B cell (primary cell): ENCODE results near the gene EFHD2. TPM values are rescaled to one million over a fixed set of nuclear protein-coding genes. Genes with fewer than 3 reads are reported as not detected.

Experiments used
- ATAC-seq: fragments of 200-7000 bp; cut with Tn5 transposase; one replicate; pipeline ENCODE4 v1.10.0; 2021; ENCODE audit warnings: low read depth, mild to moderate bottlenecking, moderate number of reproducible peaks, moderate library complexity
- CTCF ChIA-PET: fragments of 350-600 bp; sonication (Branson Sonifier 250); formaldehyde crosslinking; loops from one replicate; lab custom pipeline; 2021; ENCODE audit warnings: antibody characterized with exemption, inconsistent platforms; lab: Charles Lee
- POLR2A ChIA-PET: fragments of 350-600 bp; sonication (Branson Sonifier 250); formaldehyde crosslinking; loops from one replicate; lab custom pipeline; 2021; ENCODE audit warnings: antibody characterized with exemption; lab: Charles Lee
- DNase-seq: peaks from one replicate; pipeline ENCODE4 v3.0.0; 2013
- H2AFZ ChIP-seq: 2 replicates; pipeline ENCODE4 v1.6.1; 2012; ENCODE audit warnings: mild to moderate bottlenecking, low read depth, low read length; ENCODE audit not compliant: insufficient read depth, poor library complexity, severe bottlenecking
- H3K27ac ChIP-seq, 2 donors: 1 replicate in 1 of 2; 2 replicates in 1 of 2; pipeline ENCODE4 v1.5.1; 2012 to 2013; ENCODE audit warnings: low read length in 2 of 2, mild to moderate bottlenecking in 2 of 2, moderate library complexity in 1 of 2
- H3K27me3 ChIP-seq, 4 experiments: fragments of 200-600 bp in 1 of 4; sonication (generic) in 1 of 4; replicated peaks in 1 of 4; 1 replicate in 2 of 4; 2 replicates in 2 of 4; pipeline versions ENCODE4 v1.6.1 to v1.7.0; 2013 to 2016; ENCODE audit warnings: low read length in 3 of 4, mild to moderate bottlenecking in 2 of 4, mixed read lengths in 1 of 4, moderate library complexity in 1 of 4; ENCODE audit not compliant: insufficient read depth in 4 of 4, control insufficient read depth in 3 of 4; ENCODE audit errors: control extremely low read depth in 1 of 4
- H3K36me3 ChIP-seq, 2 experiments: replicated peaks in 1 of 2; 1 replicate in 1 of 2; 2 replicates in 1 of 2; pipeline versions ENCODE4 v1.6.1 to v1.7.1; 2013; ENCODE audit warnings: low read length in 1 of 2; ENCODE audit not compliant: insufficient read depth in 2 of 2, control insufficient read depth in 1 of 2; ENCODE audit errors: control extremely low read depth in 1 of 2, extremely low read depth in 1 of 2
- H3K4me1 ChIP-seq, 2 donors: fragments of 200-600 bp in 1 of 2; sonication (generic) in 1 of 2; 1 replicate in 1 of 2; 2 replicates in 1 of 2; pipeline versions ENCODE4 v1.5.1 to v1.6.1; 2013 to 2017; ENCODE audit warnings: low read length in 2 of 2; ENCODE audit not compliant: control insufficient read depth in 2 of 2, insufficient read depth in 2 of 2
- H3K4me2 ChIP-seq: replicated peaks from 2 replicates; pipeline ENCODE3; 2012; ENCODE audit warnings: mild to moderate bottlenecking, low read depth, low read length; ENCODE audit not compliant: poor library complexity, severe bottlenecking
- H3K4me3 ChIP-seq, 5 experiments: fragments of 200-600 bp in 1 of 5; sonication (generic) in 1 of 5; 1 replicate in 3 of 5; 2 replicates in 2 of 5; pipeline versions ENCODE4 v1.5.1 to v1.7.0; 2011 to 2016; ENCODE audit warnings: low read length in 4 of 5, mild to moderate bottlenecking in 4 of 5, low read depth in 2 of 5, control low read depth in 1 of 5, moderate library complexity in 1 of 5; ENCODE audit not compliant: insufficient read depth in 1 of 5; ENCODE audit errors: control extremely low read depth in 1 of 5, extremely low read depth in 1 of 5
- H3K79me2 ChIP-seq: fragments of 200-600 bp; sonication (generic); one replicate; pipeline ENCODE4 v1.6.0; 2016; ENCODE audit warnings: low read length; ENCODE audit not compliant: control insufficient read depth, insufficient read depth
- H3K9ac ChIP-seq: fragments of 200-600 bp; sonication (generic); 2 replicates; pipeline ENCODE4 v1.6.1; 2017; ENCODE audit warnings: mild to moderate bottlenecking, low read length, moderate library complexity
- H3K9me3 ChIP-seq, 3 donors: one replicate each; pipeline versions ENCODE4 v1.6.1 to v1.7.1; 2013; ENCODE audit warnings: low read length in 2 of 3; ENCODE audit not compliant: control insufficient read depth in 2 of 3, insufficient read depth in 1 of 3; ENCODE audit errors: control extremely low read depth in 1 of 3
- H4K20me1 ChIP-seq: 2 replicates; pipeline ENCODE4 v1.6.0; 2012; ENCODE audit warnings: mild to moderate bottlenecking, low read length; ENCODE audit not compliant: insufficient read depth, control insufficient read depth, poor library complexity, severe bottlenecking
- H3K27ac Mint-ChIP-seq: one replicate; pipeline ENCODE4 v1.8.0; 2021; ENCODE audit warnings: mixed read lengths
- H3K27me3 Mint-ChIP-seq: one replicate; pipeline ENCODE4 v1.8.0; 2021; ENCODE audit warnings: mixed read lengths
- H3K4me1 Mint-ChIP-seq: one replicate; pipeline ENCODE4 v1.8.0; 2021; ENCODE audit warnings: mixed read lengths
- H3K4me3 Mint-ChIP-seq: one replicate; pipeline ENCODE4 v1.8.0; 2021; ENCODE audit warnings: mixed read lengths
- H3K9me3 Mint-ChIP-seq: one replicate; pipeline ENCODE4 v1.8.0; 2022; ENCODE audit warnings: mixed read lengths; ENCODE audit not compliant: insufficient read depth
- CTCF ChIP-seq: fragments of 200-600 bp; IDR thresholded peaks from one replicate; pipeline ENCODE4 v1.8.0; 2022; ENCODE audit warnings: antibody characterized with exemption, mild to moderate bottlenecking
- EZH2 ChIP-seq: IDR thresholded peaks from 2 replicates; pipeline ENCODE4 v1.6.1; 2012; ENCODE audit warnings: borderline replicate concordance, low read depth, mild to moderate bottlenecking, moderate library complexity, low read length; ENCODE audit not compliant: insufficient read depth, poor library complexity, severe bottlenecking
- WGBS: methylation state at CpG from one replicate; pipeline ENCODE4 v1.1.5; 2013; ENCODE audit warnings: missing lambda C conversion rate; ENCODE audit not compliant: insufficient coverage; 5-methylcytosine and 5-hydroxymethylcytosine counted together
- intact Hi-C: fragments of 100-400 bp; cut with micrococcal nuclease; formaldehyde crosslinking; loops from one replicate; pipeline ENCODE4 v1.10.0; 2022
- polyA plus RNA-seq: library from polyadenylated mRNA; depleted of rRNA; stranded (reverse); fragments of >200 nt; gene quantifications from 2 replicates; pipeline ENCODE4 v1.2.3, GENCODE V29; 2012
- total RNA-seq, 2 donors: library from RNA; stranded (reverse); fragments of 120-200 nt in 1 of 2; gene quantifications; 1 replicate in 1 of 2; 2 replicates in 1 of 2; pipeline versions ENCODE4 v1.2.3 to v1.2.4, GENCODE V29; 2013 to 2022

Gene EFHD2
- total and polyA plus RNA-seq, 2 donors (not counting 1 experiment from before 2014, with no cell fraction given) = 39.3 to 67.2 TPM

DNA sequence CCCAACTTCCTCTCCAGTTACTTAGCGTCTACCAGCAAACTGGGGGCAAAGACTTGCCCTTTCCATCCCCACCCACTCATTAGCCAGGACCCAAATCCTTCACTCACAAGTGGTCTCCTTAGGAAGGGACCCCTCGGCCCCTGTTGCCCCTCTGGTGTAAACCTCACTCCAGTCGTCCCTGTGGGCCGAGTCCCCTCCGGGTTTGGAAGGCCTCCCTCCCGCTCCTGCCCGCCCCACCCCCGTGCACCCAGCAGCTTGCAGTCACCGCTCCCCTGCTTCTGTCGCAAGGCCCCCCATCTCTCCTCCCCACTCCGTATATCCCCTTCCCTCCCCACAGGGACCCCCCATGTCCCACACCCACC is 1.2 kb downstream of the EFHD2 start:
- intact Hi-C loops = no loop called here
- WGBS = 7% methylated on average over 11 of the region's 11 CpGs
- no peaks in the 10 kb centered on the region for H3K27me3 Mint-ChIP-seq
- ChIA-PET CTCF (no interaction called here), POLR2A (no interaction called here)
- H3K4me3 Mint-ChIP-seq = peak overlapping the region; percentile 94
- H3K79me2 ChIP-seq = peaks cover 60% of the 10 kb centered on the region
- H3K9me3 Mint-ChIP-seq = no peaks in the 10 kb centered on the region
- peaks cover 33 to 60% of the 10 kb centered on the region in 2 donors for H3K4me1 ChIP-seq
- H2AFZ ChIP-seq = peak overlapping the region; percentile 62
- H3K4me2 ChIP-seq = peak overlapping the region; percentile 97
- peak overlapping the region; percentile 97 for H3K9ac ChIP-seq
- no peaks in the 10 kb centered on the region for H3K27me3 ChIP-seq
- peak overlapping the region; percentile 43 to 86 for H3K27ac ChIP-seq
- peak overlapping the region; percentile 58 to 87 (median 84) for H3K4me3 ChIP-seq
- TF ChIP-seq EZH2 (no peak), CTCF (no peak)
- ATAC-seq (no peak), DNase-seq (no peak)
- peaks cover 56% of the 10 kb centered on the region for H3K4me1 Mint-ChIP-seq
- peaks cover 0 to 9% of the 10 kb centered on the region in 2 experiments for H3K36me3 ChIP-seq
- peaks cover 60% of the 10 kb centered on the region for H4K20me1 ChIP-seq
- H3K9me3 ChIP-seq = peaks cover 0 to 2% (median 0%) of the 10 kb centered on the region in 3 donors
- peak overlapping the region; percentile 73 for H3K27ac Mint-ChIP-seq

DNA sequence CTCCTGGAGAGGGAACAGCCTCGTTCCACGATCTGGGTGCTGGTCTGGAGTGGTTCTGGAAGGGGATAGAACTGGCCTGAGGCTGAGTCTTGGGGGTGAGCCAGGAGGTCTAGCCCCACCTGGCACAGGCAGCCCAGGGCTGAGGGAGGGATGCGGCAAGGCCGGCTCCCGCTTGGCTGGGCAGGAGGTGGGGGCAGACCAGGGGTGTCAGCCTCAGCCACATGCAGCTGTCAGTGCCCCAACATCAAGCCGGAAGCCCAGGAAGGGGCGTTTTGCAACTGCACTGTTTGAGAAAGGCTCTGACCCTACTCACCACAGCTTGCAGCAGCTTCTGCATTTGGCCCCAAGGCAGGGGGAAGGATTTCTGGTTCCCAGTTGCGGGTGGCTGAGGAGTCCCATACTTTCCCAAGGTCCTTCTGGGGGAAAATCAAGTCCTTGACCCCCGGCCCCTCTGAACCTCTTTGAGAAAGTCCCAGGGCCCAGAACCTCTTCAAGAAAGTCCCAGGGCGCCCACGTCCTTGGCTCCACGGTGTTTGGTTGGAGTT is 2.0 kb downstream of the EFHD2 start:
- Mint-ChIP-seq H3K27me3 (no peaks in the 10 kb centered on the region), H3K4me3 (peak overlapping the region; percentile 94), H3K27ac (peak overlapping the region; percentile 84), H3K9me3 (no peaks in the 10 kb centered on the region), H3K4me1 (peaks cover 64% of the 10 kb centered on the region)
- TF ChIP-seq CTCF = no peak
- TF ChIP-seq EZH2 = no peak
- peak; percentile 87 for DNase-seq
- Histone ChIP-seq H2AFZ (no peak overlapping the region), H3K79me2 (peaks cover 68% of the 10 kb centered on the region), H3K36me3 (peaks cover 0 to 9% of the 10 kb centered on the region in 2 experiments), H3K9me3 (peaks cover 0 to 2% (median 0%) of the 10 kb centered on the region in 3 donors), H3K4me2 (peak overlapping the region; percentile 97), H3K27ac (peak overlapping the region; percentile 43 to 86), H3K4me3 (peak overlapping the region; percentile 58 to 87 (median 84)), H3K4me1 (peaks cover 41 to 68% of the 10 kb centered on the region in 2 donors), H4K20me1 (peaks cover 68% of the 10 kb centered on the region), H3K9ac (peak overlapping the region; percentile 97), H3K27me3 (no peaks in the 10 kb centered on the region)
- 4% methylated on average over 12 of the region's 12 CpGs for WGBS
- ChIA-PET CTCF (interaction anchor here (0.8 to 1.5 kb wide), 4 partner anchors 12 to 88 kb away, joined by 3 to 6 read pairs (median 5); no protein-coding TSS in a partner anchor), POLR2A (interaction anchor here (0.5 kb wide), 1 partner anchor 743 kb away, joined by 6 read pairs; no protein-coding TSS in a partner anchor)
- intact Hi-C loops = no loop called here
- peak; percentile 50 for ATAC-seq
